Tibial artery (tissue), 4 donors: Measurements from ENCODE around the gene VAT1L.

ENCODE experiments used
- DNase-seq, 2 donors: peaks; one replicate each; pipeline ENCODE4 v3.0.0-alpha.2; 2019
- H3K27ac ChIP-seq, 2 donors: fragments of 200-600 bp; sonication (generic) in 1 of 2; 1 replicate in 1 of 2; 2 replicates in 1 of 2; pipeline ENCODE4 v1.5.1; 2018 to 2019; ENCODE audit warnings: mild to moderate bottlenecking in 1 of 2
- H3K27me3 ChIP-seq, 2 donors: fragments of 200-600 bp; sonication (generic) in 1 of 2; one replicate each; pipeline versions ENCODE4 v1.5.1 to v1.6.0; 2016 to 2019
- H3K36me3 ChIP-seq, 3 donors: fragments of 200-600 bp; sonication (generic) in 2 of 3; one replicate each; pipeline ENCODE4 v1.5.1; 2016 to 2019; ENCODE audit warnings: mild to moderate bottlenecking in 2 of 3
- H3K4me1 ChIP-seq, 4 donors: fragments of 200-600 bp; sonication (generic) in 2 of 4; 1 replicate in 3 of 4; 2 replicates in 1 of 4; pipeline ENCODE4 v1.5.1; 2016 to 2019
- H3K4me3 ChIP-seq, 2 donors: fragments of 200-600 bp; sonication (generic) in 1 of 2; 1 replicate in 1 of 2; 2 replicates in 1 of 2; pipeline ENCODE4 v1.5.1; 2018 to 2019; ENCODE audit warnings: mild to moderate bottlenecking in 2 of 2
- H3K9me3 ChIP-seq, 3 donors: fragments of 200-600 bp; sonication (generic) in 1 of 3; one replicate each; pipeline ENCODE4 v1.5.1; 2016 to 2019
- intact Hi-C: fragments of 100-400 bp; cut with DNase I; formaldehyde crosslinking; loops from one replicate; pipeline ENCODE4 v1.15.0; 2023; ENCODE audit warnings: low total_unique reads
- TF ChIP-seq, protein P1 (sequence below), 2 experiments: fragments of 200-600 bp in 1 of 2; fragments of 450-650 bp in 1 of 2; IDR thresholded peaks; one replicate each; pipeline ENCODE4 v1.5.1; 2017 to 2019; ENCODE audit warnings: antibody characterized with exemption in 2 of 2, mild to moderate bottlenecking in 1 of 2, moderate library complexity in 1 of 2

The VAT1L gene

DNA sequence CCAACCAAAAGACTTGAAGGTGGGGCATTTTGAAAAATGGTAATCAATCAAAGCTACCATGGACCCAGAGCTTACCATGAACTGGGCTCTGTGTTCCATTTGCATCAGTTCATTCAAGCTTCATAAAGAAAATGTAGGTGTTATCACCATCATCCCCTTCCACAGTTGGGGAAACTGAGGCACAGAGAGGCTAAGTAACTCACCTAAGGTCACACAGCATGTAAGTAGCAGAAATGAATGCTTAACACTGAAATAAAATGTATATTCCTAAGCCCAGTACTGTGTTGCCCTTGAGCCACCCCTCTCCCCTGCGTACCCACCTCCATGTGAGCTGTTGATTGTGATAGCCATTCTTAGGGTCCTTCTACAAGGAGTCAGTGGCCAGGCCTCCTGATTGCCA, 83.6 kb downstream of the VAT1L start:
- Histone ChIP-seq H3K9me3 (no peaks in the 10 kb centered on the region), H3K36me3 (no peaks in the 10 kb centered on the region), H3K4me3 (no peak overlapping the region), H3K27me3 (no peaks in the 10 kb centered on the region), H3K27ac (peak overlapping the region in 1 of 2 donors; percentile 66), H3K4me1 (peaks cover 0 to 38% (median 18%) of the 10 kb centered on the region in 4 donors)
- intact Hi-C loops: no loop called here
- no peak for DNase-seq
- TF ChIP-seq, protein P1, sequence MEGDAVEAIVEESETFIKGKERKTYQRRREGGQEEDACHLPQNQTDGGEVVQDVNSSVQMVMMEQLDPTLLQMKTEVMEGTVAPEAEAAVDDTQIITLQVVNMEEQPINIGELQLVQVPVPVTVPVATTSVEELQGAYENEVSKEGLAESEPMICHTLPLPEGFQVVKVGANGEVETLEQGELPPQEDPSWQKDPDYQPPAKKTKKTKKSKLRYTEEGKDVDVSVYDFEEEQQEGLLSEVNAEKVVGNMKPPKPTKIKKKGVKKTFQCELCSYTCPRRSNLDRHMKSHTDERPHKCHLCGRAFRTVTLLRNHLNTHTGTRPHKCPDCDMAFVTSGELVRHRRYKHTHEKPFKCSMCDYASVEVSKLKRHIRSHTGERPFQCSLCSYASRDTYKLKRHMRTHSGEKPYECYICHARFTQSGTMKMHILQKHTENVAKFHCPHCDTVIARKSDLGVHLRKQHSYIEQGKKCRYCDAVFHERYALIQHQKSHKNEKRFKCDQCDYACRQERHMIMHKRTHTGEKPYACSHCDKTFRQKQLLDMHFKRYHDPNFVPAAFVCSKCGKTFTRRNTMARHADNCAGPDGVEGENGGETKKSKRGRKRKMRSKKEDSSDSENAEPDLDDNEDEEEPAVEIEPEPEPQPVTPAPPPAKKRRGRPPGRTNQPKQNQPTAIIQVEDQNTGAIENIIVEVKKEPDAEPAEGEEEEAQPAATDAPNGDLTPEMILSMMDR (IDR thresholded peaks at IDR 0.05): no peak

DNA sequence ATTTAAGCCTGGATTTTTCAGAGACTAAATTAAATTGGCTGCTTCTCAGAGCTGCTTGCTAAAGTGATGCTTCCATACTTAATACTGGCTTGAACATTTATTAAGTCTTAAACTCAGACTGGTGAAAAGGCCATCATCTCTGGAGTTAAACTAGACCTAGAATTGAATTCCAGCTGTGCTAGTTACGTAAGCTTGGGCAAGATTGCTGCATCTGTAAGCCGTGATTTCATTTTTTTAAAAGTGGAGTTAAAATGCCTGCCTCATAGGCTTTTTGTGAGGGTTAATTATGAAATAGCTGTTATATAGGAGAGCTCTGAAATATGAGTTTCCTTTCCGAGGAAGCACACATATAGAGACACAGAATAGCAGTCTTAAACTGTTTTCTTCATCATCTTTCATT, 84.7 kb downstream of the VAT1L start:
- TF ChIP-seq, protein P1 (IDR thresholded peaks at IDR 0.05): no peak
- H3K9me3 ChIP-seq: no peaks in the 10 kb centered on the region
- no peaks in the 10 kb centered on the region for H3K36me3 ChIP-seq
- intact Hi-C loops: no loop called here
- H3K27me3 ChIP-seq: no peaks in the 10 kb centered on the region
- DNase-seq: no peak
- H3K27ac ChIP-seq: peak overlapping the region in 1 of 2 donors; percentile 66
- no peak overlapping the region for H3K4me3 ChIP-seq
- H3K4me1 ChIP-seq: peaks cover 0 to 38% (median 18%) of the 10 kb centered on the region in 4 donors

DNA sequence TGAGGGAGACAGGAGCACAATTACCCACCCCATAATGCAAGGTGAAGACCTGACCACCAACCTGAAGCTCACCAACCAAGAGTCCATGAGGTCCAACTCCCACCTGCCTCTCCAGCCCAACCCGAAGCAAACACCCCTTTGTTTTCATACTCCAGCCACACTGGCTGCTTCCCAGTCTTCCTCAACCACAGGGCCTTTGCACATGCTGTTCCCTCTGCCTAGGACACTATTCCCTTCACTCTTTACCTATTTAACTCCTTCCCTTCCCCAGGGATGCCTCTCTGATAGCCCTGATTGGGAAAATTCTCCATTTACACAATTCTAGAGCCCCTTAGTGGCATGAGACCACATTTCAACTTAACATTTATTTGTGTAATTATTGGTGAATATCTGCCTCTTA, 86.0 kb downstream of the VAT1L start:
- Histone ChIP-seq H3K9me3 (no peaks in the 10 kb centered on the region), H3K36me3 (no peaks in the 10 kb centered on the region), H3K4me3 (no peak overlapping the region), H3K4me1 (peaks cover 0 to 32% (median 16%) of the 10 kb centered on the region in 4 donors), H3K27me3 (no peaks in the 10 kb centered on the region), H3K27ac (no peak overlapping the region)
- intact Hi-C loops: no loop called here
- TF ChIP-seq, protein P1 (IDR thresholded peaks at IDR 0.05): no peak
- no peak for DNase-seq

DNA sequence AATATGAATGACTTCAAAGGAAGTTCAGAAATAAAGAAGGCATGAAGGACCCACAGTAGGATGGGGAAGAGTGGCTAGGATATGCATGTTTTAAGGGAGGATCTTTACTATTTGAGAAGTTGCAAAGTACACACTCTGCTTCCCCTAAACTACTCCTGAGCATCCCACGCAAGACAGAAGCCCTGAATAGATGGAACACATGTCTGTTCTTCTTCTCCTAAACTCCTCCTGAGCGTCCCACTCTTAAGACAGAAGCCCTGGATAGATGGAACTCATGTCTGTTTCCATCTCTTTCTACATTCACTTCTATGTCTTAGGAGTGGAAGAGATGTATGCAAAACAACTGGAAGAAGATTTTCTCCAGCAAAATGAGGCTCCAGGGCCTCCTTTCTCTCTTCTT, 88.4 kb downstream of the VAT1L start:
- TF ChIP-seq, protein P1 (IDR thresholded peaks at IDR 0.05): no peak
- no peaks in the 10 kb centered on the region for H3K27me3 ChIP-seq
- no peak overlapping the region for H3K4me3 ChIP-seq
- DNase-seq: no peak
- intact Hi-C loops: no loop called here
- H3K9me3 ChIP-seq: no peaks in the 10 kb centered on the region
- H3K4me1 ChIP-seq: peaks cover 0 to 19% (median 11%) of the 10 kb centered on the region in 4 donors
- H3K27ac ChIP-seq: no peak overlapping the region
- no peaks in the 10 kb centered on the region for H3K36me3 ChIP-seq

DNA sequence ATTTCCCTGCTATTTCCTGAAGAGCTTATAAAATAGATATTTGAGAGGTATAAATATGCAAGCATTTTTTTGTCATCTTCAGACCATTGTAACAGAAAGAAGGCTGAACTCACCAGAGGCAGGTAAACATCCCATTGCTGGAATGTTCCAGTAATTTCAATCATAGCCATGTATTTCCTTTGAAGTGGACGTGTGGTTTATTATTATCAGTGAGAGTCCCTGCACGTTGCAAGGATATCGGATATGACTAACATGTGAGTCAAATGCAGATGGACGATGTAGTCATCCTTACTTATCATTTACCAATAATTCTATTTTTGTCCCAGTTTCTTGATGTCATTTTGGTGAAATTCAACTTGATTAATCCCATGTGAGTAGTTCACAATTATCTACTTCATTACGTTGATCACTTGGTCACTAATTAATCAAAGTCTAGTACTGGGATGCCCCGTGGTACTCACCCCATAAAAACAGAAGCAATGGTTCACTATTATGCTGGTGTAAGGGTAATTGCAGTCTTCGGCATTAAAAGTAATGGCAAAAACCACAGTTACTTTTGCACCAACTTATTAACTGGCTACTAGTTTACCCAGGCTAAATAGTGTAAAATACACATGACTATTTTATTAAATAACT, 89.5 kb downstream of the VAT1L start:
- peaks cover 0 to 18% (median 11%) of the 10 kb centered on the region in 4 donors for H3K4me1 ChIP-seq
- no peaks in the 10 kb centered on the region for H3K27me3 ChIP-seq
- no peaks in the 10 kb centered on the region for H3K36me3 ChIP-seq
- no peak for DNase-seq
- intact Hi-C loops: no loop called here
- no peak overlapping the region for H3K4me3 ChIP-seq
- H3K9me3 ChIP-seq: no peaks in the 10 kb centered on the region
- H3K27ac ChIP-seq: no peak overlapping the region
- TF ChIP-seq, protein P1 (IDR thresholded peaks at IDR 0.05): no peak
